K562 (cell line): ENCODE measurements around the gene MFAP3. TPM values are rescaled to one million over a fixed set of nuclear protein-coding genes. Genes with fewer than 3 reads are reported as not detected.

ENCODE experiments used
- ATAC-seq: fragments of 200-7000 bp; cut with Tn5 transposase; 3 replicates; pipeline ENCODE4 v1.9.1; 2020; ENCODE audit warnings: moderate library complexity
- BruUV-seq: library from RNA; stranded (reverse); fragments of 400-500 nt; replicated peaks from 2 replicates; lab custom pipeline; 2021; lab: Mats Ljungman, UMichigan
- CTCF ChIA-PET: fragments of 300-600 bp; formaldehyde crosslinking; extraction: SDS; loops from one replicate; lab custom pipeline; 2021; ENCODE audit warnings: low intra/inter-chr PET ratio; lab: Yijun Ruan, JAX
- POLR2A ChIA-PET: fragments of 300-600, 350-650 bp; sonication (Branson Sonifier 250); formaldehyde crosslinking; extraction: SDS; loops from one replicate; lab custom pipeline; 2021; ENCODE audit warnings: antibody characterized with exemption, inconsistent platforms; lab: Yijun Ruan, JAX
- DNase-seq, 4 experiments: peaks; one replicate each; pipeline versions ENCODE4 v3.0.0 to v3.0.0-alpha.2; 2011 to 2018; ENCODE audit warnings: low spot score in 3 of 4, mixed read lengths in 3 of 4; ENCODE audit errors: extremely low read depth in 1 of 4
- FAIRE-seq: peaks from 2 replicates; lab custom pipeline; 2011; peaks lifted over from hg19 to GRCh38; lab: Jason Lieb, UNC
- H2AFZ ChIP-seq: 2 replicates; pipeline ENCODE4 v1.6.0; 2011; ENCODE audit warnings: low read depth, low read length, control low read depth, inconsistent platforms
- H3K27ac ChIP-seq: fragments of 200-600 bp; 3 replicates; pipeline ENCODE4 v1.8.0; 2011; ENCODE audit warnings: low read depth, mild to moderate bottlenecking, control low read depth, inconsistent platforms, low read length, moderate library complexity, mixed read lengths; ENCODE audit errors: extremely low read depth
- H3K27me3 ChIP-seq, 2 experiments: fragments of 300-600 bp in 1 of 2; 2 replicates in 1 of 2; 3 replicates in 1 of 2; pipeline versions ENCODE4 v1.6.0 to v1.8.0; 2011; ENCODE audit warnings: inconsistent platforms in 2 of 2, low read length in 2 of 2, mild to moderate bottlenecking in 1 of 2, mixed read lengths in 1 of 2, moderate library complexity in 1 of 2; ENCODE audit not compliant: control insufficient read depth in 2 of 2, insufficient read depth in 2 of 2
- H3K36me3 ChIP-seq: fragments of 300-600 bp; 3 replicates; pipeline ENCODE4 v1.8.0; 2011; ENCODE audit warnings: mild to moderate bottlenecking, low read length, inconsistent platforms; ENCODE audit not compliant: control insufficient read depth, insufficient read depth
- H3K4me1 ChIP-seq, 2 experiments: fragments of 200-600 bp in 1 of 2; replicated peaks in 1 of 2; 2 replicates in 1 of 2; 3 replicates in 1 of 2; pipeline versions ENCODE4 v1.5.1 to v1.8.0; 2011; ENCODE audit warnings: inconsistent platforms in 2 of 2, low read length in 2 of 2, mild to moderate bottlenecking in 1 of 2, mixed read lengths in 1 of 2, moderate library complexity in 1 of 2; ENCODE audit not compliant: control insufficient read depth in 2 of 2, insufficient read depth in 2 of 2
- H3K4me2 ChIP-seq: 2 replicates; pipeline ENCODE4 v1.6.1; 2011; ENCODE audit warnings: low read length, control low read depth, inconsistent platforms, mixed read lengths; ENCODE audit not compliant: insufficient read depth
- H3K4me3 ChIP-seq: fragments of 200-600 bp; sonication (generic), shearing (Covaris generic); 2 replicates; pipeline ENCODE4 v1.5.1; 2016; ENCODE audit warnings: control low read depth, inconsistent platforms
- H3K79me2 ChIP-seq: fragments of 200-600 bp; 3 replicates; pipeline ENCODE4 v1.8.0; 2011; ENCODE audit warnings: low read length, inconsistent platforms; ENCODE audit not compliant: control insufficient read depth, insufficient read depth
- H3K9ac ChIP-seq, 2 experiments: 2 replicates each; pipeline versions ENCODE4 v1.6.0 to v1.6.1; 2011; ENCODE audit warnings: low read depth in 2 of 2, low read length in 2 of 2, control low read depth in 1 of 2, inconsistent platforms in 1 of 2, mild to moderate bottlenecking in 1 of 2, mixed read lengths in 1 of 2; ENCODE audit not compliant: insufficient read depth in 1 of 2
- H3K9me1 ChIP-seq: one replicate; pipeline ENCODE4 v1.6.0; 2011; ENCODE audit warnings: inconsistent platforms, mild to moderate bottlenecking, low read length, moderate library complexity; ENCODE audit not compliant: control insufficient read depth, insufficient read depth
- H3K9me3 ChIP-seq: replicated peaks from 2 replicates; pipeline ENCODE4 v1.5.1; 2011; ENCODE audit warnings: low read depth, low read length, inconsistent platforms; ENCODE audit not compliant: control insufficient read depth, insufficient read depth
- H4K20me1 ChIP-seq: replicated peaks from 2 replicates; pipeline ENCODE4 v1.6.1; 2011; ENCODE audit warnings: low read length, inconsistent platforms, mixed read lengths; ENCODE audit not compliant: control insufficient read depth, insufficient read depth
- MEIS2 ChIP-seq: fragments of 450-650 bp; IDR thresholded peaks from 2 replicates; pipeline ENCODE4 v1.6.1; 2014; ENCODE audit warnings: mild to moderate bottlenecking; ENCODE audit not compliant: partially characterized antibody
- NR1H2 ChIP-seq: sonication (generic); formaldehyde crosslinking; IDR thresholded peaks from 2 replicates; pipeline ENCODE4 v1.4.0; 2020; ENCODE audit warnings: mild to moderate bottlenecking, missing genetic modification reagents
- PCBP1 ChIP-seq: fragments of 200-400 bp; formaldehyde crosslinking; IDR thresholded peaks from 2 replicates; pipeline ENCODE4 v1.6.1; 2018; ENCODE audit warnings: mild to moderate bottlenecking, low read depth, low read length; ENCODE audit not compliant: poor library complexity, severe bottlenecking
- PHB ChIP-seq: fragments of 250-450 bp; sonication (Bioruptor Pico); IDR thresholded peaks from 2 replicates; pipeline ENCODE4 v1.5.0; 2021
- POU5F1 ChIP-seq: fragments of 150-350 bp; IDR thresholded peaks from 2 replicates; pipeline ENCODE4 v1.6.1; 2014; ENCODE audit warnings: borderline replicate concordance, low read length, low read depth, mild to moderate bottlenecking; ENCODE audit not compliant: partially characterized antibody
- SP1 ChIP-seq: sonication (generic); formaldehyde crosslinking; IDR thresholded peaks from 2 replicates; pipeline ENCODE4 v1.8.1; 2022; ENCODE audit warnings: mild to moderate bottlenecking, missing genetic modification reagents
- ZNF280A ChIP-seq: fragments of 450-650 bp; IDR thresholded peaks from 2 replicates; pipeline ENCODE4 v1.6.1; 2018; ENCODE audit warnings: mild to moderate bottlenecking, low read depth; ENCODE audit not compliant: partially characterized antibody
- ZNF586 ChIP-seq: fragments of 450-650 bp; formaldehyde crosslinking; conservative IDR thresholded peaks from 2 replicates; pipeline ENCODE4 v1.4.0; 2020; ENCODE audit warnings: mild to moderate bottlenecking, moderate library complexity
- WGBS: fragments of 100-300 bp; shearing (Covaris generic); methylation state at CpG from one replicate; pipeline ENCODE4 v1.1.6; 2016; ENCODE audit warnings: low coverage, mixed read lengths; ENCODE audit not compliant: insufficient coverage; ENCODE audit errors: missing lambda C conversion rate; 5-methylcytosine and 5-hydroxymethylcytosine counted together
- in situ Hi-C: fragments of 300-500 bp; cut with MboI; formaldehyde crosslinking; loops from 4 replicates; pipeline ENCODE4 v1.15.0; 2018; ENCODE audit warnings: inconsistent platforms, mixed read lengths
- intact Hi-C: fragments of 100-400 bp; cut with micrococcal nuclease; formaldehyde crosslinking; loops from 2 replicates; pipeline ENCODE4 v1.14.2; 2022
- polyA plus RNA-seq, 8 experiments: library from polyadenylated mRNA; depleted of rRNA in 4 of 8; stranded (reverse) in 5 of 8; unstranded in 3 of 8; fragments of >200 nt; fragmentation: Nextera tagmentation in 2 of 8; fragmentation: Illumina TruSeq in 1 of 8; extraction: Ambion mirVana in 2 of 8; extraction: Trizol in 1 of 8; gene quantifications; 2 replicates each; pipeline versions ENCODE4 v1.2.1 to v1.2.3, GENCODE V29; 2011 to 2014; ENCODE audit warnings: inconsistent platforms in 1 of 8, missing spikeins in 1 of 8
- total RNA-seq, 7 experiments: library from RNA; depleted of rRNA in 6 of 7; stranded (reverse); fragments of >200 nt in 6 of 7; fragmentation: Illumina TruSeq in 2 of 7; extraction: Trizol in 2 of 7; gene quantifications; 2 replicates each; pipeline versions ENCODE4 v1.2.1 to v1.2.3, GENCODE V29; 2011 to 2021; ENCODE audit warnings: low replicate concordance in 1 of 7
- TF ChIP-seq, protein P1 (sequence below): sonication (generic); formaldehyde crosslinking; IDR thresholded peaks from 2 replicates; pipeline ENCODE4 v1.8.1; 2023; ENCODE audit warnings: mild to moderate bottlenecking, missing genetic modification reagents

Gene MFAP3
- total and polyA plus RNA-seq, 9 of the 15 experiments (the other 6 are each of a cell fraction or from before 2014, with no cell fraction given): 9.5 to 39.1 (median 20.7) TPM

GRCh38 chr5:154060606-154061005 is 21.8 kb downstream of the MFAP3 start:
- in situ Hi-C loops: no loop called here

More at GRCh38 chr5:154060606-154061005, 21.8 kb downstream of the MFAP3 start:
- ChIA-PET POLR2A (interaction anchor here (0.6 to 3.5 kb wide), 4 partner anchors 10 to 84 kb away, joined by 3 to 17 read pairs (median 14); partner anchors contain the start of genes FAM114A2 and MFAP3), CTCF (no interaction called here)
- intact Hi-C loops: no loop called here
- Histone ChIP-seq H3K9ac (no peak overlapping the region), H3K36me3 (no peaks in the 10 kb centered on the region), H3K9me3 (no peaks in the 10 kb centered on the region), H4K20me1 (no peaks in the 10 kb centered on the region; the same call in 1 of the 2 replicates), H3K27me3 (no peaks in the 10 kb centered on the region), H3K4me2 (no peak overlapping the region), H3K27ac (no peak overlapping the region), H3K79me2 (no peaks in the 10 kb centered on the region), H3K9me1 (no peaks in the 10 kb centered on the region), H3K4me3 (no peak overlapping the region), H3K4me1 (peaks cover 0 to 3% of the 10 kb centered on the region in 2 experiments; a peak in 1 of 5 replicates), H2AFZ (no peak overlapping the region)
- ATAC-seq (no peak), DNase-seq (no peak), FAIRE-seq (no peak)
- BruUV-seq: no TSS peak
- 49% methylated on average over 3 of the region's 3 CpGs for WGBS
- no peak for TF ChIP-seq NR1H2 (CRISPR knock-in tag)
- no peak for TF ChIP-seq ZNF280A
- no peak for TF ChIP-seq PCBP1
- TF ChIP-seq, protein P1, sequence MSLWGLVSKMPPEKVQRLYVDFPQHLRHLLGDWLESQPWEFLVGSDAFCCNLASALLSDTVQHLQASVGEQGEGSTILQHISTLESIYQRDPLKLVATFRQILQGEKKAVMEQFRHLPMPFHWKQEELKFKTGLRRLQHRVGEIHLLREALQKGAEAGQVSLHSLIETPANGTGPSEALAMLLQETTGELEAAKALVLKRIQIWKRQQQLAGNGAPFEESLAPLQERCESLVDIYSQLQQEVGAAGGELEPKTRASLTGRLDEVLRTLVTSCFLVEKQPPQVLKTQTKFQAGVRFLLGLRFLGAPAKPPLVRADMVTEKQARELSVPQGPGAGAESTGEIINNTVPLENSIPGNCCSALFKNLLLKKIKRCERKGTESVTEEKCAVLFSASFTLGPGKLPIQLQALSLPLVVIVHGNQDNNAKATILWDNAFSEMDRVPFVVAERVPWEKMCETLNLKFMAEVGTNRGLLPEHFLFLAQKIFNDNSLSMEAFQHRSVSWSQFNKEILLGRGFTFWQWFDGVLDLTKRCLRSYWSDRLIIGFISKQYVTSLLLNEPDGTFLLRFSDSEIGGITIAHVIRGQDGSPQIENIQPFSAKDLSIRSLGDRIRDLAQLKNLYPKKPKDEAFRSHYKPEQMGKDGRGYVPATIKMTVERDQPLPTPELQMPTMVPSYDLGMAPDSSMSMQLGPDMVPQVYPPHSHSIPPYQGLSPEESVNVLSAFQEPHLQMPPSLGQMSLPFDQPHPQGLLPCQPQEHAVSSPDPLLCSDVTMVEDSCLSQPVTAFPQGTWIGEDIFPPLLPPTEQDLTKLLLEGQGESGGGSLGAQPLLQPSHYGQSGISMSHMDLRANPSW: no peak
- no peak for TF ChIP-seq POU5F1
- no peak for TF ChIP-seq PHB
- no peak for TF ChIP-seq ZNF586
- no peak for TF ChIP-seq MEIS2
- TF ChIP-seq SP1 (CRISPR knock-in tag): no peak
